Heart right ventricle (tissue), 16 donors: ENCODE data around the gene ALG1. TPM values are rescaled to one million over a fixed set of nuclear protein-coding genes. Genes with fewer than 3 reads are reported as not detected.

Source experiments
- ATAC-seq, 8 donors: fragments of 200-7000 bp; cut with Tn5 transposase; one replicate each; pipeline ENCODE4 v1.9.1; 2020; ENCODE audit warnings: mild to moderate bottlenecking in 8 of 8, moderate library complexity in 8 of 8, moderate number of reproducible peaks in 1 of 8
- DNase-seq, 2 donors: peaks; one replicate each; pipeline ENCODE4 v3.0.0-alpha.2; 2020
- H3K27ac ChIP-seq, 10 donors: fragments of 200-600 bp; sonication (generic) in 2 of 10; one replicate each; pipeline versions ENCODE4 v1.5.0 to v1.8.0; 2020 to 2022; ENCODE audit warnings: mild to moderate bottlenecking in 3 of 10
- H3K27me3 ChIP-seq, 7 donors: fragments of 200-600 bp; one replicate each; pipeline ENCODE4 v1.8.0; 2021 to 2022; ENCODE audit warnings: mild to moderate bottlenecking in 2 of 7
- H3K36me3 ChIP-seq, 9 donors: fragments of 200-600 bp; sonication (generic) in 1 of 9; one replicate each; pipeline versions ENCODE4 v1.5.0 to v1.8.0; 2020 to 2022; ENCODE audit warnings: mild to moderate bottlenecking in 2 of 9
- H3K4me1 ChIP-seq, 9 donors: fragments of 200-600 bp; sonication (generic) in 1 of 9; one replicate each; pipeline versions ENCODE4 v1.5.0 to v1.8.0; 2020 to 2022; ENCODE audit warnings: mild to moderate bottlenecking in 4 of 9
- H3K4me3 ChIP-seq, 10 donors: fragments of 200-600 bp; sonication (generic) in 2 of 10; one replicate each; pipeline versions ENCODE4 v1.5.0 to v1.8.0; 2020 to 2022; ENCODE audit warnings: mild to moderate bottlenecking in 7 of 10, moderate library complexity in 2 of 10
- H3K9me3 ChIP-seq, 11 donors: fragments of 200-600 bp in 10 of 11; sonication (generic) in 2 of 11; one replicate each; pipeline versions ENCODE4 v1.5.0 to v1.8.0; 2013 to 2022; ENCODE audit warnings: mild to moderate bottlenecking in 2 of 11, control low read depth in 1 of 11, moderate library complexity in 1 of 11
- WGBS, 2 donors: extraction: QIAGEN DNeasy Blood & Tissue Kit; methylation state at CpG; one replicate each; pipeline ENCODE4 v1.1.7; 2013; ENCODE audit warnings: inconsistent platforms in 1 of 2; 5-methylcytosine and 5-hydroxymethylcytosine counted together
- intact Hi-C, 10 donors: fragments of 100-400 bp; cut with DNase I; formaldehyde crosslinking; loops; one replicate each; pipeline versions ENCODE4 v1.11.1 to v1.14.2; 2022
- polyA plus RNA-seq, 2 donors: library from polyadenylated mRNA; stranded (reverse); fragments of 200-250 nt; gene quantifications; one replicate each; pipeline ENCODE4 v1.2.3, GENCODE V29; 2013
- total RNA-seq, 10 donors: library from RNA; stranded (reverse); fragmentation: NEBNext Ultra II Directional in 3 of 10; extraction: Animal tissue kit (Norgen Biotek cat#: 25700) in 3 of 10; gene quantifications; one replicate each; pipeline versions ENCODE4 v1.2.1 to v1.2.4, GENCODE V29; 2021 to 2023
- TF ChIP-seq, protein P1 (sequence below), 9 donors: fragments of 200-600 bp; sonication (generic) in 2 of 9; IDR thresholded peaks; one replicate each; pipeline versions ENCODE4 v1.5.0 to v1.8.0; 2021 to 2022; ENCODE audit warnings: antibody characterized with exemption in 9 of 9, mild to moderate bottlenecking in 5 of 9, moderate library complexity in 1 of 9
- donor health status: Arrhythmogenic right ventricular cardiomyopathy.
- donor health status: ischemic (EF 13 %, LVEDD 7.1; RV severe dilation, severe dysfunction).
- donor health status: healthy with polysubstance abuse.
- donor health status: DM: no; HTN: yes; CAD: no.
- donor health status: DM: no; HTN: no; CAD: no.
- donor health status: ischemic (EF 25% LVEDD 6.9; RV normal size, moderate dysfunction).
- donor health status: ischemic (EF 25% LVEDD 5.7; RV mildly dilated, moderate dysfunction).
- donor health status: healthy.
- donor health status: DM: yes; HTN: yes; CAD: no.
- donor health status: Ischemic cardiomyopathy.
- donor health status: ischemic (EF 35%, LVEDD 5.7; RV mildly dilated, moderate dysfunction).
- donor health status: nonischemic (EF 11% LVEDD 7.7; RV severe dilation, severe dysfunction).
- donor health status: DM: yes; HTN: yes; CAD: no.
- donor health status: PGD.
- donor health status: ischemic (EF 29% LVEDD 5.4; RV normal size, mild dysfunction).
- donor health status: nonischemic (EF 23%, LVEDD 6.1; RV moderate dilation, normal function).

ALG1 gene
- total and polyA plus RNA-seq, 12 donors, result 4.9 to 13.7 (median 8.4) TPM

DNA sequence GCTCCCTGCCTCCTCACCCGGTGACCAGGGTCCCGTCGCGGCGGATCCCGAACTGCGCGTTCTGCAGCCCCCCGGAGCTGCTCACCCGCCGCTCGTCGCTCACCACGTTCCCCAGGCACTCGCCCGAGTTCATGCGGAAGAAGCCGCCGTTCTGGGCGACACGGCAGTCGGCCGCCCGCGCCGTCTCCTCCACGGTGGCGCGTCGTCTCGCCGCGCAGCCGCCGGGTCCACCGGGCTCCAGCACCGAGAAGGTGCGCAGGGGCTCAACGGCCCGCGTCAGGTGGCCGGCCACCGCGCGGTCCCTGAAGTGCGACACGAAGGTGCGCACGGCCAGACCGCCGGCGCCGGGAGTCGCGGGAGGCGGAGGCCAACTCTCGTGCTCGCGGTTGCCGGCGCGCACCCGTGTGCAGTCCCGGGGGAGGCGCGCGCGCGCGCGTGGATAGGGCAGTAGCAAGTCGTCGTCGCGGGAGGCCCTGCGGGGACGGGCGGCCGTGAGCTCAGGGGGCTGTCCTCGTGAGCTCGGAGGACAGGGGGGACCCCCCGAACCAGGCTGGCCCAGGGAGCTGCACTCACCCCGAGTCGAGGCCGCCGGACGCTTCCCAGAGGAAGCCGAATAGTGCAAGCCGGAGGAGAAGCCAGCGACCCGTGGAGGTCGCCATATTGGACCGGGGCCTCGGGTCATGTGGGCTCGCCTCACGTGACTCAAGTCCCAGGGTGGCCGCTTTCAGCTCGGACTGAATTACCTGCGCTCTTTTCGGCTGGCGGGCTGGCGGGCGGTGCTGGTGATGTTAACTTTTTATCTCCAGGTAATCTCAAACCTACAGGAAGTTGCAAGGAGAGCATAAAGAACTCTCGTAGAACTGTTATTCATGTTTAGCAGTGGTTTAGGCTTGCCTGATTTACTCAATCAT, 38.1 kb upstream of the ALG1 start, which contains the start of gene NAGPA:
NAGPA (minus strand) TSS at position 680 of the 911 bp plus-strand sequence; CDS start at position 659, 21 bp downstream.
- TF ChIP-seq, protein P1, sequence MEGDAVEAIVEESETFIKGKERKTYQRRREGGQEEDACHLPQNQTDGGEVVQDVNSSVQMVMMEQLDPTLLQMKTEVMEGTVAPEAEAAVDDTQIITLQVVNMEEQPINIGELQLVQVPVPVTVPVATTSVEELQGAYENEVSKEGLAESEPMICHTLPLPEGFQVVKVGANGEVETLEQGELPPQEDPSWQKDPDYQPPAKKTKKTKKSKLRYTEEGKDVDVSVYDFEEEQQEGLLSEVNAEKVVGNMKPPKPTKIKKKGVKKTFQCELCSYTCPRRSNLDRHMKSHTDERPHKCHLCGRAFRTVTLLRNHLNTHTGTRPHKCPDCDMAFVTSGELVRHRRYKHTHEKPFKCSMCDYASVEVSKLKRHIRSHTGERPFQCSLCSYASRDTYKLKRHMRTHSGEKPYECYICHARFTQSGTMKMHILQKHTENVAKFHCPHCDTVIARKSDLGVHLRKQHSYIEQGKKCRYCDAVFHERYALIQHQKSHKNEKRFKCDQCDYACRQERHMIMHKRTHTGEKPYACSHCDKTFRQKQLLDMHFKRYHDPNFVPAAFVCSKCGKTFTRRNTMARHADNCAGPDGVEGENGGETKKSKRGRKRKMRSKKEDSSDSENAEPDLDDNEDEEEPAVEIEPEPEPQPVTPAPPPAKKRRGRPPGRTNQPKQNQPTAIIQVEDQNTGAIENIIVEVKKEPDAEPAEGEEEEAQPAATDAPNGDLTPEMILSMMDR (IDR thresholded peaks at IDR 0.05), result no peak
- H3K4me3 ChIP-seq, result peak within 1 kb of the TSS; percentile 69 to 99 (median 82)
- no peaks in the 10 kb centered on the region for H3K27me3 ChIP-seq
- peaks cover 0 to 28% (median 22%) of the 10 kb centered on the region in 9 donors for H3K4me1 ChIP-seq
- DNase-seq (peak; percentile 91), ATAC-seq (peak; percentile 86 to 97 (median 95))
- peak within 1 kb of the TSS in 8 of 10 donors; percentile 21 to 87 (median 45) for H3K27ac ChIP-seq
- peaks cover 0 to 27% (median 0%) of the 10 kb centered on the region in 9 donors for H3K36me3 ChIP-seq
- intact Hi-C loops, result loop anchor here in 1 of 10 donors (5.0 kb wide), 1 partner anchor 39 kb away; the partner anchor contains the start of gene ALG1
- H3K9me3 ChIP-seq, result no peaks in the 10 kb centered on the region
- WGBS, 2 donors, result 0% methylated on average over 101 to 104 of the region's 104 CpGs

DNA sequence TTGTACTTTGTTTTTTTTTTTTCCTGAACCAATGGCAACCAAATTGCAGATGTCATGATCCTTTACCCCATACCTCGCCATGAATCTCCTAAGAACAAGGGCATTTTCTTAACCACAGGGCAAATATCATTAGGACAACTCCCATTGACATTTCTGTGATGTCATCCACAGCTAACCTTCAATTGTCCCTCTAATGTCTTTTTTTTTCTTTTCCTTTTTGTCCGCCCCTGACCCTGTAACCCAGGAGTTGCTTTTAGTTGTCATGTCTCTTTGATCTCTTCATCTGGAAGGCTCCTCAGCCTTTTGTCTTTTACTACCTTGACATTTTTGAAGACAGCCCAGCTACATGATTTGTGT, 37.5 kb upstream of the ALG1 start:
- Histone ChIP-seq H3K27me3 (no peaks in the 10 kb centered on the region), H3K27ac (peak overlapping the region in 8 of 10 donors; percentile 21 to 87 (median 45)), H3K4me3 (peak overlapping the region; percentile 69 to 99 (median 82)), H3K4me1 (peaks cover 0 to 28% (median 22%) of the 10 kb centered on the region in 9 donors), H3K36me3 (peaks cover 0 to 21% (median 0%) of the 10 kb centered on the region in 9 donors), H3K9me3 (no peaks in the 10 kb centered on the region)
- ATAC-seq, result no peak
- intact Hi-C loops, result loop anchor here in 1 of 10 donors (5.0 kb wide), 1 partner anchor 38 kb away; the partner anchor contains the start of gene ALG1
- DNase-seq, result no peak
- 14 to 17% methylated on average over 2 of the region's 2 CpGs for WGBS, 2 donors
- TF ChIP-seq, protein P1 (IDR thresholded peaks at IDR 0.05), result no peak

DNA sequence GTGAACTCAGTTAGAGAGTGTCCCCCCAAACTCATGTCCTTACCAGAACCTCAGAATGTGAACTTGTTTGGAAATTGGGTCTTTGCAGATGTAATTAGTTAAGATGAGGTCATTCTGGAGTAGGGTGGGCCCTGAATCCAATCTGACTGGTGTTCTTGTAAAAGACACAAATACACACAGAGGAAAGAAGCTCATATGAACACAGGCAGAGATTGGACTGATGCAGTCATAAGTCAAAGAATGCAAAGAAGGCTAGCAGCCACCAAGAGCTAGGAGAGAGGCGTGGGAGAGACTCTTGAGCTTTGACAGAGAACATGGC, 35.8 kb upstream of the ALG1 start:
- H3K27ac ChIP-seq, result peak overlapping the region in 1 of 10 donors; percentile 1
- intact Hi-C loops, result no loop called here

More for the DNA sequence above, 35.8 kb upstream of the ALG1 start:
- H3K4me3 ChIP-seq, result no peak overlapping the region
- no peaks in the 10 kb centered on the region for H3K9me3 ChIP-seq
- DNase-seq (no peak), ATAC-seq (no peak)
- peaks cover 0 to 28% (median 22%) of the 10 kb centered on the region in 9 donors for H3K4me1 ChIP-seq
- H3K27me3 ChIP-seq, result no peaks in the 10 kb centered on the region
- 71 to 77% methylated on average over 1 of the region's 1 CpG for whole genome bisulfite sequencing, 2 donors
- TF ChIP-seq, protein P1 (IDR thresholded peaks at IDR 0.05), result no peak
- H3K36me3 ChIP-seq, result peaks cover 0 to 4% (median 0%) of the 10 kb centered on the region in 9 donors
